Glutamatergic neuron (in vitro differentiated cells): ENCODE results near the gene FLNA. TPM values are rescaled to one million over a fixed set of nuclear protein-coding genes. Genes with fewer than 3 reads are reported as not detected.

Experiments
- DNase-seq: peaks from one replicate; pipeline ENCODE4 v3.0.0; 2022
- H3K27ac Mint-ChIP-seq: one replicate; pipeline ENCODE4 v1.8.0; 2020; ENCODE audit warnings: mild to moderate bottlenecking, mixed read lengths, inconsistent platforms; ENCODE audit not compliant: unreplicated experiment
- H3K27me3 Mint-ChIP-seq: one replicate; pipeline ENCODE4 v1.8.0; 2020; ENCODE audit warnings: mild to moderate bottlenecking, moderate library complexity, mixed read lengths, inconsistent platforms; ENCODE audit not compliant: unreplicated experiment
- H3K36me3 Mint-ChIP-seq: one replicate; pipeline ENCODE4 v1.8.0; 2020; ENCODE audit warnings: mild to moderate bottlenecking, mixed read lengths, inconsistent platforms; ENCODE audit not compliant: unreplicated experiment
- H3K4me1 Mint-ChIP-seq: one replicate; pipeline ENCODE4 v1.8.0; 2020; ENCODE audit warnings: mild to moderate bottlenecking, low read depth, mixed read lengths, inconsistent platforms; ENCODE audit not compliant: unreplicated experiment
- H3K4me3 Mint-ChIP-seq: one replicate; pipeline ENCODE4 v1.8.0; 2020; ENCODE audit warnings: mild to moderate bottlenecking, mixed read lengths, inconsistent platforms; ENCODE audit not compliant: unreplicated experiment
- H3K9me3 Mint-ChIP-seq: one replicate; pipeline ENCODE4 v1.8.0; 2020; ENCODE audit warnings: mild to moderate bottlenecking, moderate library complexity, mixed read lengths, inconsistent platforms; ENCODE audit not compliant: unreplicated experiment
- CTCF ChIP-seq: fragments of 200-600 bp; sonication (generic); IDR thresholded peaks from one replicate; pipeline ENCODE4 v1.5.0; 2021; ENCODE audit not compliant: partially characterized antibody, unreplicated experiment
- total RNA-seq: library from RNA; stranded (reverse); fragmentation: NEBNext Ultra II Directional; extraction: Animal tissue kit (Norgen Biotek cat#: 25700); gene quantifications from one replicate; pipeline ENCODE4 v1.2.1, GENCODE V29; 2021; ENCODE audit not compliant: unreplicated experiment

Gene FLNA
- total RNA-seq, 1 donor from 2014 or later = 499 TPM

- Mint-ChIP-seq H3K27me3 (peaks cover 3% of the 10 kb centered on the region), H3K4me1 (no peaks in the 10 kb centered on the region), H3K27ac (no peak overlapping the region), H3K36me3 (no peaks in the 10 kb centered on the region), H3K9me3 (peaks cover 1% of the 10 kb centered on the region), H3K4me3 (no peak overlapping the region)
- TF ChIP-seq CTCF = no peak
- DNase-seq = no peak
Observed at GRCh38 chrX:154404625-154405192, 30.3 kb upstream of the FLNA start.

- H3K4me3 Mint-ChIP-seq = no peak overlapping the region
- H3K4me1 Mint-ChIP-seq = peaks cover 3% of the 10 kb centered on the region
- H3K27me3 Mint-ChIP-seq = peaks cover 5% of the 10 kb centered on the region
- TF ChIP-seq CTCF = no peak
- no peak overlapping the region for H3K27ac Mint-ChIP-seq
- DNase-seq = no peak
- peaks cover 4% of the 10 kb centered on the region for H3K9me3 Mint-ChIP-seq
- peaks cover 2% of the 10 kb centered on the region for H3K36me3 Mint-ChIP-seq
Observed at GRCh38 chrX:154403858-154404257, 29.4 kb upstream of the FLNA start.

GRCh38 chrX:154403192-154403591 is 28.8 kb upstream of the FLNA start:
- H3K36me3 Mint-ChIP-seq = peaks cover 5% of the 10 kb centered on the region
- no peak overlapping the region for H3K4me3 Mint-ChIP-seq
- no peak for DNase-seq
- H3K27me3 Mint-ChIP-seq = peaks cover 7% of the 10 kb centered on the region
- H3K27ac Mint-ChIP-seq = no peak overlapping the region
- no peak for TF ChIP-seq CTCF
- H3K9me3 Mint-ChIP-seq = peaks cover 10% of the 10 kb centered on the region
- peaks cover 3% of the 10 kb centered on the region for H3K4me1 Mint-ChIP-seq

GRCh38 chrX:154402622-154403127 is 28.2 kb upstream of the FLNA start:
- Mint-ChIP-seq H3K36me3 (peaks cover 5% of the 10 kb centered on the region), H3K27me3 (peaks cover 11% of the 10 kb centered on the region), H3K4me3 (no peak overlapping the region), H3K4me1 (peaks cover 3% of the 10 kb centered on the region), H3K9me3 (peaks cover 14% of the 10 kb centered on the region), H3K27ac (no peak overlapping the region)
- no peak for TF ChIP-seq CTCF
- DNase-seq = no peak

GRCh38 chrX:154401918-154402621 is 27.6 kb upstream of the FLNA start:
- H3K4me1 Mint-ChIP-seq = peaks cover 3% of the 10 kb centered on the region
- H3K27me3 Mint-ChIP-seq = peaks cover 11% of the 10 kb centered on the region
- DNase-seq = no peak
- no peak overlapping the region for H3K4me3 Mint-ChIP-seq
- H3K27ac Mint-ChIP-seq = no peak overlapping the region
- peaks cover 14% of the 10 kb centered on the region for H3K9me3 Mint-ChIP-seq
- no peak for TF ChIP-seq CTCF
- peaks cover 5% of the 10 kb centered on the region for H3K36me3 Mint-ChIP-seq
